GM12801 (cell line): ENCODE measurements around the gene CLMN.

Experiments
- CTCF ChIP-seq: IDR thresholded peaks from one replicate; pipeline ENCODE4 v1.5.1; 2011; ENCODE audit warnings: control low read depth; ENCODE audit not compliant: insufficient read length; ENCODE audit errors: extremely low read depth

Gene CLMN

DNA sequence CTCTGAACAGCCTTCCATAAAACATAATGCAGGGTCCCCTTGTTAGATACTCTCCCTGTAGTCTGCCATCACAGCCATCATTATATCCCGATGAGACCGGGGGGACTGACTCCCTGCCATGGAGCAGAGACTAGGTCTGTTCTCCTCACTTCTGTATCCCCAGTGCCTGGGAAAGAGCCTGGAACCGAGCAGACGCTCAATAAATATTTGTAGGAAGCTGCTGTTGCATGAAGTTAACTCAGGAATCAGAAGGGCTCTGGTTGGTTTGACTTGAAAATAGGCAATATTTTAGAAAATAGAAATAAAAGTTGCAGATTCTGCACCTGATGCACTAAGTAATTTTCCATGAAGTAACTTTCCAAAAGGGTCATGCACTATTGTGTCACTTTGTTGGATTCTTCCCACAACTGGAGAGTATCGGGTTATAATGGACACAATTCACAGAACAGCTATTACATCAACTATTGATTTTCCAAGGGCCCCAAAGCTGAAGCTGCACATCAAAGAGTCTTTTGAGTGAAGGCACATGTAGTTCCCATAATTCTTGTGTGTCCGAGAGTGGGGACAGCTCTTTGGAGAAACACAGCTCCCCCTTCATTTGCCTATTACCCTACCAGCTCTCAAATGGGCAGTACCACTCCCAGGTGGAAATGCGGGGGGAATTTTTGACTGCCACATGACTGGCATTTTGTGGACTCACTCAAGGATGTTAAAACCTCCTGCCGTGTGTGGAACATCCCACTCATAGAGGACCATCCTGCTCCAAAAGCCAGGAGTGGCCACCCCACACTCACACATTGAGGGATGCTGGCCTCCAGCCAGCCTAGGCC, 18.8 kb downstream of the CLMN start:
- TF ChIP-seq CTCF, result no peak

DNA sequence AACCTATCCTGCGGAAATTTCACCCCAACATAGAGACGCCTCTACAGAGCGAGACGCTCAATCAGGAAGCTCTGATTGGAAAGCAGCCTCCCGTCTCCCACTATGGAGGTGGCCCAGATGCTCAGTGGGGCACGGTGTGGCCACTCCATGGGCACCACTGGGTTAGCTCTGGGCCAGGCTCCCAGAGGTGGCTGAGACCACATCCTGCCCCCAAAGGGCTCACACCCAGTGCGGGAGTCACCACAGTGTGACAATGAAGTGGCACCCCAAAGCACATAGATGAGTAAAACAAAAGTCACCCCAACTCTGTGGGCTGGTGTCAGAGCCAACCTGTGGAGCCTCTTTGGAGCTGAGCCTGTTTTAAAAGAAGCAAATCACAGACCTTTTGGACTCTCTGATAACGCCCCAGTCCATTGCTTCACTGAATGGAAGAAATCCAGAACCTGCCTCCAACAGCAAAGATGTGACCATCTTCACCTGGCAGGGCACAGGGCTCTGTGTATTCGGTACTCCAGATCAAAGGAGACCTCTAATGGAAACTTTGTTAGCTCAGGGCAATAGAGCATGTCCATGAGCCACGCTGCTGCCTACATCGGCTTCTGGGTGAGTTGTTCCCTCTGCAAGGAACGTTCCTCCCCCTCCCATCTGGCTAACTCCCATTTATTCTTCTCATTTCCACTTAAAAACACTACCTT, 19.6 kb downstream of the CLMN start:
- TF ChIP-seq CTCF, result no peak

GRCh38 chr14:95299271-95299670, 20.4 kb downstream of the CLMN start:
- no peak for TF ChIP-seq CTCF

DNA sequence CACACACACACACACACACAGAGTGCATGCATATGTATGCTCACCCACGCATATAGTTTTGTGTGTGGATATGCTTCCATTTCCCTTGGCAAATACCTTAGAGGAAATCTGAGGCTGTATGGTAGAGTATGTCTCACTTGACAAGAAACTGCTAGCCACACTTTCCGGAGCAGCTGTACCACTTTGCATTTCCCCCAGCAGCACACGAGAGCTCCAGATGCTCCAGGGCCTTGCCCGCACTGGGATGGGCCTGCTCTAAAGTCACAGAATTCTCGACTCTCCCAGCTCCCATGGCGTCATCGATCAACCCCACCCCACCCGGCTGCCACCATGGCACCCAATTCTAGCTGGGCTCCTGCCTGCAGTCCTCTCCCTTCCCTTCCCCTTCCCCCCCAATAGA, 21.9 kb downstream of the CLMN start:
- no peak for TF ChIP-seq CTCF

- no peak for TF ChIP-seq CTCF
Measured at GRCh38 chr14:95296966-95297365, 22.7 kb downstream of the CLMN start.

DNA sequence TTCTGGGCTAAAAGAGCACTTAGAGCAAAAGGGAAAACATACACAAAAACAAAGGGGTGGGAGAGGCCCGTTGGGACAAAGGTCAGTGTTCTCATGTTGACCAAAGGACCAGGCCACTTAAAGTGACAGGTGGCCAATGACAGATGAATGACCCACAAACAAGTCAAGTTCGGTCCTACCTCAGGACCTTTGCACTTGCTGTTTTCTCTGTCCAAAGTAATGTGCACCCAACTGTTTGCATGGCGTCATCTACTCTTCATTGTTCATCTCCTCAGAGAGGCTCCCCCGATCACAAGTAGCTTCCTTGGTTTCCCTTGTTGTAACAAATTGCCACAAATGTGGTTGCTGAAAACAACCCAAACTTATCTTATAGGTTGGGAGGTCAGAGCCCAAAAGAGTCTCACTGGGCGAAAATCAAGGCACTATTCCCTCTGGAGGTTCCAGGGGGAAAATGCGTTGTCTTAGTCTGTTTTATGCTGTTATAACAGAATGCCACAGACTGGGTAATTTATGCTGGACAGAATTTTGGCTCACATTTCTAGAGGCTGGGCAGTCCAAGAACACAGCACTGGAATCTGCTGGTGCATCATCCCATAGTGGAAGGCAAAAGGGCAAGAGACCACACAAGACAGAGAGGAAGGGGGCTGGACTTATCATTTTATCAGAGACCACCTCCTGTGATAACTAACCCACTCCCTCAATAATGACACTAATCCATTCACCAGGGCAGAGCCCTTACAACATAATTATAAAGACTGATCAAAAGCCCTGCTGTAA, 23.9 kb downstream of the CLMN start:
- no peak for TF ChIP-seq CTCF
